Inflammatory macrophage treated with lipopolysaccharide for 4 hours (primary cell): ENCODE results near the gene CAMKMT.
"Not testable (repeated sequence)": the region's sequence is repeated elsewhere in the genome, so short reads cannot be mapped to it uniquely, and the experiment has no call there.

Experiments
- DNase-seq: peaks from one replicate; pipeline ENCODE4 v3.0.0-alpha.2; 2020

CAMKMT gene

GRCh38 chr2:44559108-44559507, 197.4 kb downstream of the CAMKMT start:
- DNase-seq: peak; percentile 17

- peak; percentile 55 for DNase-seq
Observed at GRCh38 chr2:44560352-44560751, 198.6 kb downstream of the CAMKMT start.

GRCh38 chr2:44560941-44561340, 199.2 kb downstream of the CAMKMT start:
- DNase-seq: no peak

GRCh38 chr2:44562737-44563136, 201.0 kb downstream of the CAMKMT start:
- no peak for DNase-seq

- DNase-seq: no peak
Observed at GRCh38 chr2:44564752-44565151, 203.0 kb downstream of the CAMKMT start.

GRCh38 chr2:44566059-44566458, 204.3 kb downstream of the CAMKMT start:
- no peak for DNase-seq

GRCh38 chr2:44569491-44569890, 207.7 kb downstream of the CAMKMT start:
- DNase-seq: no peak

GRCh38 chr2:44570271-44570670, 208.5 kb downstream of the CAMKMT start:
- no peak for DNase-seq

- no peak for DNase-seq
Observed at GRCh38 chr2:44570777-44571176, 209.0 kb downstream of the CAMKMT start.

- DNase-seq: no peak
Observed at GRCh38 chr2:44572196-44572900, 210.6 kb downstream of the CAMKMT start.

GRCh38 chr2:44573996-44574395, 212.2 kb downstream of the CAMKMT start:
- peak; percentile 58 for DNase-seq

GRCh38 chr2:44578471-44579093, 216.8 kb downstream of the CAMKMT start:
- DNase-seq: peak; percentile 95

GRCh38 chr2:44579115-44579836, 217.5 kb downstream of the CAMKMT start:
- DNase-seq: no peak

- no peak for DNase-seq
Observed at GRCh38 chr2:44579837-44580230, 218.1 kb downstream of the CAMKMT start.

GRCh38 chr2:44580875-44581515, 219.2 kb downstream of the CAMKMT start:
- DNase-seq: no peak

GRCh38 chr2:44582363-44583008, 220.7 kb downstream of the CAMKMT start:
- no peak for DNase-seq

- DNase-seq: not testable (repeated sequence)
Observed at GRCh38 chr2:44595615-44596014, 233.9 kb downstream of the CAMKMT start.

GRCh38 chr2:44596537-44597320, 235.0 kb downstream of the CAMKMT start:
- peak; percentile 70 for DNase-seq

- peak; percentile 69 for DNase-seq
Observed at GRCh38 chr2:44598330-44599119, 236.8 kb downstream of the CAMKMT start.

- no peak for DNase-seq
Observed at GRCh38 chr2:44599130-44599529, 237.4 kb downstream of the CAMKMT start.

GRCh38 chr2:44602446-44602845, 240.7 kb downstream of the CAMKMT start:
- DNase-seq: no peak
